Progenitor cell of endocrine pancreas (in vitro differentiated cells): ENCODE measurements around the gene DEK. TPM values are rescaled to one million over a fixed set of nuclear protein-coding genes. Genes with fewer than 3 reads are reported as not detected.
"Not testable (repeated sequence)": the region's sequence is repeated elsewhere in the genome, so short reads cannot be mapped to it uniquely, and the experiment has no call there.

Experiments used
- DNase-seq: peaks from one replicate; pipeline ENCODE4 v3.0.0; 2021; ENCODE audit warnings: low spot score; ENCODE audit not compliant: unreplicated experiment
- H3K27ac Mint-ChIP-seq: 2 replicates; pipeline ENCODE4 v1.8.0; 2021; ENCODE audit warnings: mild to moderate bottlenecking, moderate library complexity, mixed read lengths
- H3K27me3 Mint-ChIP-seq: 2 replicates; pipeline ENCODE4 v1.8.0; 2021; ENCODE audit warnings: mixed read lengths
- H3K36me3 Mint-ChIP-seq: 2 replicates; pipeline ENCODE4 v1.8.0; 2022; ENCODE audit warnings: mixed read lengths; ENCODE audit not compliant: insufficient read depth
- H3K4me1 Mint-ChIP-seq: 2 replicates; pipeline ENCODE4 v1.8.0; 2021; ENCODE audit warnings: low read depth, mixed read lengths
- H3K4me3 Mint-ChIP-seq: 2 replicates; pipeline ENCODE4 v1.8.0; 2021; ENCODE audit warnings: low read depth, mild to moderate bottlenecking, moderate library complexity, mixed read lengths
- H3K9me3 Mint-ChIP-seq: 2 replicates; pipeline ENCODE4 v1.8.0; 2021; ENCODE audit warnings: low read depth, mixed read lengths
- total RNA-seq: library from RNA; stranded (reverse); gene quantifications from 2 replicates; pipeline ENCODE4 v1.2.1, GENCODE V29; 2021
- TF ChIP-seq, protein P1 (sequence below): fragments of 200-600 bp; sonication (generic); IDR thresholded peaks from one replicate; pipeline ENCODE4 v1.5.0; 2021; ENCODE audit warnings: antibody characterized with exemption, mild to moderate bottlenecking; ENCODE audit not compliant: unreplicated experiment

DEK gene
- total RNA-seq, 1 donor from 2014 or later: 120 TPM

DNA sequence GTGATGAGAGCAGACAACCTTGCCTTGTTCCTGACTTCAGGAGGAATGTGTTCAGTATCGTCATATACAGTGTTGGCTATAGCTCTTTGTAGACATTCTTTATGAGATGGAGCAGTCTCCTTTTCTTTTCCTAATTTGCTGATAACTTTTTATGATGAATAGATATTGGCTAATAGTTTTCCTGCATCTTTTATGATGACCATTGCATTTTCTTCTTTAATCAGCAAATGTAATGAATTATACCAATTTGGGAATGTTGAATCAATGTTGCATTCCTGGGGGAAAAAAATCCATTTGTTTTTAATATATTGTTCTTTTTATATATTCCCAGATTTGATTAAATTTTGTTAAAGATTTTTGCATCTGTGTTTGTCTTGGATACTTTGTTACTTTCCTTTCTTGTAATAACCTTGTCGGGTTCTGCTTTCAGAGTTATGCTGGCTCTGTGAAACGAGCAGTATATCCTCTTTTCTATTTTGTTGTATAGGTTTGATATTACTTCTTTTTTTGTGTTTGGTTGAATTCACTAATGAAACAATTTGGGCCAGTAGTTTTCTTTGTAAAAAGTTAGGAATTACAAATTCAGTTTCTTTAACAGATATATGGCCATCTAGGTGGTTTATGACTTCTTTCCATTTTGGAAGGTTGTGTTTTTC is 85.2 kb downstream of the DEK start:
- H3K27ac Mint-ChIP-seq: no peak overlapping the region
- TF ChIP-seq, protein P1, sequence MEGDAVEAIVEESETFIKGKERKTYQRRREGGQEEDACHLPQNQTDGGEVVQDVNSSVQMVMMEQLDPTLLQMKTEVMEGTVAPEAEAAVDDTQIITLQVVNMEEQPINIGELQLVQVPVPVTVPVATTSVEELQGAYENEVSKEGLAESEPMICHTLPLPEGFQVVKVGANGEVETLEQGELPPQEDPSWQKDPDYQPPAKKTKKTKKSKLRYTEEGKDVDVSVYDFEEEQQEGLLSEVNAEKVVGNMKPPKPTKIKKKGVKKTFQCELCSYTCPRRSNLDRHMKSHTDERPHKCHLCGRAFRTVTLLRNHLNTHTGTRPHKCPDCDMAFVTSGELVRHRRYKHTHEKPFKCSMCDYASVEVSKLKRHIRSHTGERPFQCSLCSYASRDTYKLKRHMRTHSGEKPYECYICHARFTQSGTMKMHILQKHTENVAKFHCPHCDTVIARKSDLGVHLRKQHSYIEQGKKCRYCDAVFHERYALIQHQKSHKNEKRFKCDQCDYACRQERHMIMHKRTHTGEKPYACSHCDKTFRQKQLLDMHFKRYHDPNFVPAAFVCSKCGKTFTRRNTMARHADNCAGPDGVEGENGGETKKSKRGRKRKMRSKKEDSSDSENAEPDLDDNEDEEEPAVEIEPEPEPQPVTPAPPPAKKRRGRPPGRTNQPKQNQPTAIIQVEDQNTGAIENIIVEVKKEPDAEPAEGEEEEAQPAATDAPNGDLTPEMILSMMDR: no peak

DNA sequence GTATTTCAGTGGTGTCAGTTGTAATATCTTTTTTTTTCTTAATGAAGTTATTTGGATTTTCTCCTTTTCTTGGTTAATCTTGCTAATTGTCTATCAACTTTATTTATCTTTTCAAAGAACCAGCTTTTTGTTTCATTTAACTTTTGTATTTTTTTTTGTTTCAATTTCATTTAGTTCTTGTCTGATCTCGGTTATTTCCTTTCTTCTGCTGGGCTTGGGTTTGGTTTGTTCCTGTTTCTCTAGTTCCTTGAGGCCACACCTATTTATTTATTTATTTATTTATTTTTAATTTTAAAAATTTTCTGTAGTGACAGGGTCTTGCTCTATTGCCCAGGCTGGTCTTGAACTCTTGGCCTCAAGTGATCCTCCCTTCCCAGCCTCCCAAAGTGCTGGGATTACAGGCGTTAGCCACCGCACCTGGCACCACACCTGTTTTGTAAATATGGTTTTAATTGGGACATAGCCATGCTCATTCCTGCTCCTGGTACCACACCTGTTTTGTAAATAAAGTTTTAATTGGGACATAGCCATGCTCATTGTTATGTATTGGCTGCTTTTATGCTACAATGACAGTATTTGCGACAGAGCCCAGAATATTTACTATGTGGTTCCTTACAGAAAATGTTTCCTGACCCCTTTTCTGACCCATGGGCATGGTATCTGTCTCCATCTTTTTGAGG is 86.9 kb downstream of the DEK start:
- peaks cover 44% of the 10 kb centered on the region for H3K36me3 Mint-ChIP-seq

More for the DNA sequence above, 85.2 kb downstream of the DEK start:
- no peaks in the 10 kb centered on the region for H3K4me1 Mint-ChIP-seq
- no peak for DNase-seq
- no peak overlapping the region for H3K4me3 Mint-ChIP-seq
- H3K9me3 Mint-ChIP-seq: peaks cover 21% of the 10 kb centered on the region
- peaks cover 44% of the 10 kb centered on the region for H3K36me3 Mint-ChIP-seq
- no peaks in the 10 kb centered on the region for H3K27me3 Mint-ChIP-seq

DNA sequence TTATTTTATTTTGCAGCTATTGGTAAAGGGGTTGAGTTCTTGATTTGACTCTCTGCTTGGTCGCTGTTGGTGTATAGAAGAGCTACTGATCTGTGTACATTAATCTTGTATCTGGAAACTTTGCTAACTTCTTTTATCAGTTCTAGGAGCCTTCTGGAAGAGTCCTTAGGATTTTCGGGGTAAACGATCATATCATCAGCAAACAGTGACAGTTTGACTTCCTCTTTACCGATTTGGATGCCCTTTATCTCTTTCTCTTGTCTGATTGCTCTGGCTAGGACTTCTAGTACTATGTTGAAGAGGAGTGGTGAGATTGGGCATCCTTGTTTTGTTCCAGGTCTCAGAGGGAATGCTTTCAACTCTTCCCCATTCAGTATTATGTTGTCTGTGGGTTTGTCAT is 88.1 kb downstream of the DEK start:
- not testable (repeated sequence) for H3K27ac Mint-ChIP-seq, H3K4me3 Mint-ChIP-seq, H3K4me1 Mint-ChIP-seq, DNase-seq, H3K27me3 Mint-ChIP-seq
- Mint-ChIP-seq H3K36me3 (peaks cover 44% of the 10 kb centered on the region), H3K9me3 (peaks cover 21% of the 10 kb centered on the region)

More for the DNA sequence above, 86.9 kb downstream of the DEK start:
- no peak overlapping the region for H3K27ac Mint-ChIP-seq
- TF ChIP-seq, protein P1: no peak
- peaks cover 21% of the 10 kb centered on the region for H3K9me3 Mint-ChIP-seq
- no peaks in the 10 kb centered on the region for H3K27me3 Mint-ChIP-seq
- no peak for DNase-seq
- no peaks in the 10 kb centered on the region for H3K4me1 Mint-ChIP-seq
- no peak overlapping the region for H3K4me3 Mint-ChIP-seq

Other genes with a start within 250 kb of the DEK start
- 0.60 and 0.65 TPM in 2 replicates for gene NHLRC1, start 141.9 kb downstream of the DEK start, total RNA-seq
- gene TPMT, start 109.5 kb downstream of the DEK start, total RNA-seq: 8.2 and 9.3 TPM in 2 replicates
- 19.5 and 21.7 TPM in 2 replicates for gene KDM1B, start 109.1 kb downstream of the DEK start, total RNA-seq
- gene RNF144B, start 122.8 kb upstream of the DEK start, total RNA-seq: 3.1 and 3.4 TPM in 2 replicates